WTC11 (cell line): Measurements from ENCODE around the gene ULK4. TPM values are rescaled to one million over a fixed set of nuclear protein-coding genes. Genes with fewer than 3 reads are reported as not detected.

Source experiments
- ATAC-seq: fragments of 200-7000 bp; cut with Tn5 transposase; 2 replicates; pipeline ENCODE4 v1.10.0; 2021; ENCODE audit warnings: mild to moderate bottlenecking, moderate library complexity
- CTCF ChIA-PET: fragments of 300-600 bp; sonication (Branson Sonifier 250); formaldehyde crosslinking; loops from one replicate; lab custom pipeline; 2021; ENCODE audit warnings: antibody characterized with exemption; lab: Charles Lee
- POLR2A ChIA-PET: fragments of 350-600 bp; sonication (Branson Sonifier 250); formaldehyde crosslinking; loops from one replicate; lab custom pipeline; 2021; ENCODE audit warnings: antibody characterized with exemption; lab: Charles Lee
- DNase-seq: peaks from one replicate; pipeline ENCODE4 v3.0.0; 2021; ENCODE audit warnings: low spot score
- H3K27ac Mint-ChIP-seq: 2 replicates; pipeline ENCODE4 v1.8.0; 2021; ENCODE audit warnings: mixed read lengths
- H3K27me3 Mint-ChIP-seq: 2 replicates; pipeline ENCODE4 v1.8.0; 2021; ENCODE audit warnings: low read depth, mild to moderate bottlenecking, moderate library complexity, mixed read lengths
- H3K36me3 Mint-ChIP-seq: 2 replicates; pipeline ENCODE4 v1.8.0; 2021; ENCODE audit warnings: mixed read lengths
- H3K4me1 Mint-ChIP-seq: 2 replicates; pipeline ENCODE4 v1.8.0; 2022; ENCODE audit warnings: mixed read lengths
- H3K4me3 Mint-ChIP-seq: 2 replicates; pipeline ENCODE4 v1.8.0; 2021; ENCODE audit warnings: mild to moderate bottlenecking, moderate library complexity, mixed read lengths
- H3K9me3 Mint-ChIP-seq: 2 replicates; pipeline ENCODE4 v1.8.0; 2021; ENCODE audit warnings: mixed read lengths
- ARID4B ChIP-seq: sonication (generic); formaldehyde crosslinking; IDR thresholded peaks from 2 replicates; pipeline ENCODE4 v1.8.0; 2023; ENCODE audit warnings: missing genetic modification reagents, mild to moderate bottlenecking, borderline replicate concordance
- ATF1 ChIP-seq: sonication (generic); formaldehyde crosslinking; IDR thresholded peaks from 2 replicates; pipeline ENCODE4 v1.8.1; 2023; ENCODE audit warnings: mild to moderate bottlenecking, moderate library complexity, missing genetic modification reagents
- CBFB ChIP-seq: sonication (generic); formaldehyde crosslinking; IDR thresholded peaks from 2 replicates; pipeline ENCODE4 v1.8.1; 2022; ENCODE audit warnings: mild to moderate bottlenecking, low read depth, missing genetic modification reagents
- CREM ChIP-seq: sonication (generic); formaldehyde crosslinking; IDR thresholded peaks from 2 replicates; pipeline ENCODE4 v1.8.1; 2022; ENCODE audit warnings: mild to moderate bottlenecking, missing genetic modification reagents, moderate library complexity
- ERG ChIP-seq: fragments of 250-450 bp; sonication (Bioruptor Pico); IDR thresholded peaks from 2 replicates; pipeline ENCODE4 v1.8.0; 2021; ENCODE audit warnings: mild to moderate bottlenecking
- FOXK1 ChIP-seq: sonication (generic); formaldehyde crosslinking; IDR thresholded peaks from 2 replicates; pipeline ENCODE4 v1.8.0; 2022; ENCODE audit warnings: mild to moderate bottlenecking, moderate library complexity, missing genetic modification reagents
- HMGA2 ChIP-seq: fragments of 250-450 bp; sonication (Bioruptor Pico); IDR thresholded peaks from 2 replicates; pipeline ENCODE4 v1.4.0; 2021; ENCODE audit warnings: mild to moderate bottlenecking, moderate library complexity
- PRDM15 ChIP-seq: sonication (generic); formaldehyde crosslinking; IDR thresholded peaks from 2 replicates; pipeline ENCODE4 v1.8.0; 2022; ENCODE audit warnings: missing genetic modification reagents
- STAT6 ChIP-seq: sonication (generic); formaldehyde crosslinking; conservative IDR thresholded peaks from 2 replicates; pipeline ENCODE4 v1.8.1; 2023; ENCODE audit warnings: mild to moderate bottlenecking, low read depth, missing genetic modification reagents, moderate library complexity
- ZNF396 ChIP-seq: fragments of 250-450 bp; sonication (Bioruptor Pico); IDR thresholded peaks from 2 replicates; pipeline ENCODE4 v1.8.0; 2021; ENCODE audit warnings: mild to moderate bottlenecking, moderate library complexity, borderline replicate concordance
- ZSCAN18 ChIP-seq: fragments of 250-450 bp; sonication (Bioruptor Pico); IDR thresholded peaks from 2 replicates; pipeline ENCODE4 v2.1.2; 2022; ENCODE audit warnings: mild to moderate bottlenecking, moderate library complexity
- total RNA-seq: library from RNA; stranded (reverse); gene quantifications from 3 replicates; pipeline ENCODE4 v1.2.3, GENCODE V29; 2021
- TF ChIP-seq, protein P1 (sequence below): sonication (generic); formaldehyde crosslinking; IDR thresholded peaks from 2 replicates; pipeline ENCODE4 v1.8.0; 2022; ENCODE audit warnings: mild to moderate bottlenecking, missing genetic modification reagents
- TF ChIP-seq, protein P2 (sequence below): sonication (generic); formaldehyde crosslinking; IDR thresholded peaks from 2 replicates; pipeline ENCODE4 v1.8.1; 2023; ENCODE audit warnings: mild to moderate bottlenecking, missing genetic modification reagents, borderline replicate concordance

The ULK4 gene
- total RNA-seq, 1 experiment from 2014 or later, result 9.2 TPM

DNA sequence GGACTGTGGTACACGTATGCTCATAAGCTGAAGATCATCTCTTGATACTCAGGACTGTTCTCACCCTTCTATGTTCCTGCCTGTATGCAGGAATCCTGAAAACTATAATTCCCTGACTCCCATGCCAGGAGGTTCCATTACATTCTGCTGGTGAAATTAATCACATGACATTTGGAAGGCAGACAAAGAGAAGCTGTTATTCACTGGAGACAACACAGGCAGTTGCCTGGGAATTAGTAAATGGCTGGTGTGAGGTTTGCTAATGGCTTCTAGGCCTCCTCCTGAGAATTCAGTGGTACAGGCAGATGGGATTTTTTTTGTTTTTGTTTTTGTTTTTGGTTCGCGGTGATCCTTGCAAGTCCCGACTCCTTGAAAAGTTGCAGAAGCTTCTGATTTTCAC, 671.2 kb downstream of the ULK4 start:
- CTCF ChIA-PET, result no interaction called here
- no peak for ATAC-seq

GRCh38 chr3:41290306-41290705, 671.6 kb downstream of the ULK4 start:
- peaks cover 10% of the 10 kb centered on the region for H3K4me1 Mint-ChIP-seq
- CTCF ChIA-PET, result no interaction called here
- TF ChIP-seq PRDM15 (CRISPR knock-in tag) (no peak), CBFB (CRISPR knock-in tag) (no peak), FOXK1 (CRISPR knock-in tag) (no peak), CREM (CRISPR knock-in tag) (no peak), ZNF396 (no peak), STAT6 (no peak), ARID4B (CRISPR knock-in tag) (no peak), ZSCAN18 (CRISPR knock-in tag) (no peak)
- TF ChIP-seq, protein P1, sequence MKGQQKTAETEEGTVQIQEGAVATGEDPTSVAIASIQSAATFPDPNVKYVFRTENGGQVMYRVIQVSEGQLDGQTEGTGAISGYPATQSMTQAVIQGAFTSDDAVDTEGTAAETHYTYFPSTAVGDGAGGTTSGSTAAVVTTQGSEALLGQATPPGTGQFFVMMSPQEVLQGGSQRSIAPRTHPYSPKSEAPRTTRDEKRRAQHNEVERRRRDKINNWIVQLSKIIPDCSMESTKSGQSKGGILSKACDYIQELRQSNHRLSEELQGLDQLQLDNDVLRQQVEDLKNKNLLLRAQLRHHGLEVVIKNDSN, result no peak

More for the DNA sequence above, 671.2 kb downstream of the ULK4 start:
- Mint-ChIP-seq H3K27me3 (no peaks in the 10 kb centered on the region), H3K36me3 (no peaks in the 10 kb centered on the region), H3K9me3 (peaks cover under 1% of the 10 kb centered on the region; the same call in 1 of the 2 replicates), H3K27ac (peak overlapping the region; percentile 7; the same call in 1 of the 2 replicates), H3K4me1 (peaks cover 10% of the 10 kb centered on the region), H3K4me3 (no peak overlapping the region)
- no peak for DNase-seq
- POLR2A ChIA-PET, result no interaction called here
- TF ChIP-seq ATF1 (no peak), HMGA2 (CRISPR knock-in tag) (no peak), ERG (CRISPR knock-in tag) (no peak)
- TF ChIP-seq, protein P2, sequence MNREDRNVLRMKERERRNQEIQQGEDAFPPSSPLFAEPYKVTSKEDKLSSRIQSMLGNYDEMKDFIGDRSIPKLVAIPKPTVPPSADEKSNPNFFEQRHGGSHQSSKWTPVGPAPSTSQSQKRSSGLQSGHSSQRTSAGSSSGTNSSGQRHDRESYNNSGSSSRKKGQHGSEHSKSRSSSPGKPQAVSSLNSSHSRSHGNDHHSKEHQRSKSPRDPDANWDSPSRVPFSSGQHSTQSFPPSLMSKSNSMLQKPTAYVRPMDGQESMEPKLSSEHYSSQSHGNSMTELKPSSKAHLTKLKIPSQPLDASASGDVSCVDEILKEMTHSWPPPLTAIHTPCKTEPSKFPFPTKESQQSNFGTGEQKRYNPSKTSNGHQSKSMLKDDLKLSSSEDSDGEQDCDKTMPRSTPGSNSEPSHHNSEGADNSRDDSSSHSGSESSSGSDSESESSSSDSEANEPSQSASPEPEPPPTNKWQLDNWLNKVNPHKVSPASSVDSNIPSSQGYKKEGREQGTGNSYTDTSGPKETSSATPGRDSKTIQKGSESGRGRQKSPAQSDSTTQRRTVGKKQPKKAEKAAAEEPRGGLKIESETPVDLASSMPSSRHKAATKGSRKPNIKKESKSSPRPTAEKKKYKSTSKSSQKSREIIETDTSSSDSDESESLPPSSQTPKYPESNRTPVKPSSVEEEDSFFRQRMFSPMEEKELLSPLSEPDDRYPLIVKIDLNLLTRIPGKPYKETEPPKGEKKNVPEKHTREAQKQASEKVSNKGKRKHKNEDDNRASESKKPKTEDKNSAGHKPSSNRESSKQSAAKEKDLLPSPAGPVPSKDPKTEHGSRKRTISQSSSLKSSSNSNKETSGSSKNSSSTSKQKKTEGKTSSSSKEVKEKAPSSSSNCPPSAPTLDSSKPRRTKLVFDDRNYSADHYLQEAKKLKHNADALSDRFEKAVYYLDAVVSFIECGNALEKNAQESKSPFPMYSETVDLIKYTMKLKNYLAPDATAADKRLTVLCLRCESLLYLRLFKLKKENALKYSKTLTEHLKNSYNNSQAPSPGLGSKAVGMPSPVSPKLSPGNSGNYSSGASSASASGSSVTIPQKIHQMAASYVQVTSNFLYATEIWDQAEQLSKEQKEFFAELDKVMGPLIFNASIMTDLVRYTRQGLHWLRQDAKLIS (CRISPR knock-in tag), result no peak

More at GRCh38 chr3:41290306-41290705, 671.6 kb downstream of the ULK4 start:
- H3K4me3 Mint-ChIP-seq, result no peak overlapping the region
- DNase-seq, result no peak
- peak overlapping the region; percentile 7; the same call in 1 of the 2 replicates for H3K27ac Mint-ChIP-seq
- H3K36me3 Mint-ChIP-seq, result no peaks in the 10 kb centered on the region
- ATAC-seq, result no peak
- H3K9me3 Mint-ChIP-seq, result peaks cover 5% of the 10 kb centered on the region
- POLR2A ChIA-PET, result no interaction called here
- no peaks in the 10 kb centered on the region for H3K27me3 Mint-ChIP-seq
